IPS-20b (cell line): Measurements from ENCODE around the gene ANTXR2.

Experiments
- H3K27ac ChIP-seq: one replicate; pipeline ENCODE4 v1.5.1; 2013; ENCODE audit warnings: low read length
- H3K27me3 ChIP-seq: 2 replicates; pipeline ENCODE4 v1.6.1; 2013; ENCODE audit warnings: mild to moderate bottlenecking, low read length, inconsistent platforms; ENCODE audit not compliant: insufficient read depth
- H3K36me3 ChIP-seq: 2 replicates; pipeline ENCODE4 v1.6.1; 2013; ENCODE audit warnings: low read depth, mild to moderate bottlenecking, inconsistent platforms, low read length, moderate library complexity; ENCODE audit not compliant: insufficient read depth
- H3K4me1 ChIP-seq: 2 replicates; pipeline ENCODE4 v1.6.1; 2013; ENCODE audit warnings: mild to moderate bottlenecking, control low read depth, inconsistent platforms, low read length, moderate library complexity; ENCODE audit not compliant: insufficient read depth
- H3K4me3 ChIP-seq: 2 replicates; pipeline ENCODE4 v1.5.1; 2013; ENCODE audit warnings: mild to moderate bottlenecking, low read length, inconsistent platforms
- H3K9ac ChIP-seq: 2 replicates; pipeline ENCODE4 v1.6.1; 2013; ENCODE audit warnings: low read depth, mild to moderate bottlenecking, inconsistent platforms, low read length, moderate library complexity
- H3K9me3 ChIP-seq: 2 replicates; pipeline ENCODE4 v1.6.1; 2013; ENCODE audit warnings: mild to moderate bottlenecking, low read depth, low read length, inconsistent platforms; ENCODE audit not compliant: insufficient read depth

The ANTXR2 gene

DNA sequence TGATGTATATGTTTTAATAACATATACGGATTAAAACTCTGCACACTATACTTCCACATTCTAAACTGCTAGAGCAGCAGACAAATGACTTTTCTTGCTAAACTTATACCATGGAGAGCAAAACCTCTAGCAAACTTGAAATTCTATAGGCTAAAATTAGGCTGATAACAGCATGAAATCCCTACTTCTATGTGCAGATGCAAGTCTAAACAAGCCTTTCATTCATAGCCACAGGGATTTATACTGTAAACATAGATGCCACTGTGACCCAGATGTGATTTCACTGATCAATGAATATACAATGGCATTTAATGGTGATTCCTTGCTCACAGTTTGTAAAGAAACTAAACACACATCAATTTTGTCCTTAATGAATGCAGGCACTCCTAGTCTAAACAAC, 151.0 kb downstream of the ANTXR2 start:
- H3K4me1 ChIP-seq: no peaks in the 10 kb centered on the region; the same call in 1 of the 2 replicates
- no peaks in the 10 kb centered on the region for H3K36me3 ChIP-seq
- H3K27ac ChIP-seq: no peak overlapping the region
- no peak overlapping the region for H3K9ac ChIP-seq
- H3K9me3 ChIP-seq: no peaks in the 10 kb centered on the region
- H3K27me3 ChIP-seq: no peaks in the 10 kb centered on the region
- H3K4me3 ChIP-seq: no peak overlapping the region

- Histone ChIP-seq H3K36me3 (no peaks in the 10 kb centered on the region), H3K4me3 (no peak overlapping the region), H3K9me3 (no peaks in the 10 kb centered on the region), H3K27ac (no peak overlapping the region), H3K4me1 (no peaks in the 10 kb centered on the region; the same call in 1 of the 2 replicates), H3K9ac (no peak overlapping the region), H3K27me3 (no peaks in the 10 kb centered on the region)
Observed at GRCh38 chr4:79920163-79920853, 152.7 kb downstream of the ANTXR2 start.

- no peaks in the 10 kb centered on the region for H3K4me1 ChIP-seq
- no peak overlapping the region for H3K9ac ChIP-seq
- H3K9me3 ChIP-seq: no peaks in the 10 kb centered on the region
- H3K27me3 ChIP-seq: no peaks in the 10 kb centered on the region
- H3K36me3 ChIP-seq: no peaks in the 10 kb centered on the region
- H3K4me3 ChIP-seq: no peak overlapping the region
- H3K27ac ChIP-seq: no peak overlapping the region
Observed at GRCh38 chr4:79918292-79918691, 154.7 kb downstream of the ANTXR2 start.

DNA sequence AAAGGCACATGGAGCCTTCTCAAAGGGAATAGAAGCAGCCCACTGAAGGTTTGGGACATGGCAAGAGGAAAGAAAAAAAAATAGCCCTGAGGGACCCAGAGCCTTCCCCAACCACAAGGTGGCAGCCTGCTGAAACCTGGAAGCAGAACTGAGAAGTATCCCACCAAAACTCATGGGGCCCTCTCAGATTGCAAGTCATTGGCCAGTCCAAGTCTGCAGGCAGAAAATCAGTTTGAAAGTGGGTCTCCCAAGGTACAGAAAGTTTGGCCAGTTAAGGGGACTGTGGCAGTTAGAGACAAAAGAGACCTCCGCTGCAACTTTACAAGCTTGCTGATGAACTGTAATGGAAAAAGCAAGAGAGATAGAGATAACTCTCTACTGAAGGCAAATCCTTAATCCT, 155.8 kb downstream of the ANTXR2 start:
- Histone ChIP-seq H3K9ac (no peak overlapping the region), H3K9me3 (no peaks in the 10 kb centered on the region), H3K4me3 (no peak overlapping the region)

GRCh38 chr4:79915246-79915645, 157.8 kb downstream of the ANTXR2 start:
- H3K4me3 ChIP-seq: no peak overlapping the region
- H3K27ac ChIP-seq: no peak overlapping the region

More for the DNA sequence above, 155.8 kb downstream of the ANTXR2 start:
- Histone ChIP-seq H3K36me3 (no peaks in the 10 kb centered on the region), H3K27ac (no peak overlapping the region), H3K27me3 (no peaks in the 10 kb centered on the region), H3K4me1 (no peaks in the 10 kb centered on the region)

DNA sequence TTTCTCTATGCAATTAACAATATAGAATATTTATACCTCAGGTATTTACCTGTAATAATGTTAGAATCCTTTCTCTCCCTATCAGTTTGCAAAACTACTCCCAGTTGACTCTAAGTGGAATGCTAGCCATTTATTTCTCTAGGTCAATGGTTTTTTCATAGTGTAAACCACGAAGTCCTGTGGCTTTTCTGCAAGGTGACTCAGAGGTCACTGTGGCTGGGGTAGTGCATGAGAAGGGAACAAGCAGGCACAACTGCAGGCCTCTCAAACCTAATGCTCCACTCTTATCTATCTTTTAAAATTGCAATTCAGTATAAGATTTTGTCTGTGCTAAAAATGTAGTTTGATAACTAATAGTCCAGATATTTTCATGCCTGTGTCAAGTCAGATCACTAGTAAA, 159.4 kb downstream of the ANTXR2 start:
- Histone ChIP-seq H3K36me3 (no peaks in the 10 kb centered on the region), H3K4me1 (no peaks in the 10 kb centered on the region), H3K27me3 (no peaks in the 10 kb centered on the region), H3K9me3 (no peaks in the 10 kb centered on the region), H3K9ac (no peak overlapping the region), H3K27ac (no peak overlapping the region), H3K4me3 (no peak overlapping the region)

More at GRCh38 chr4:79915246-79915645, 157.8 kb downstream of the ANTXR2 start:
- Histone ChIP-seq H3K36me3 (no peaks in the 10 kb centered on the region), H3K27me3 (no peaks in the 10 kb centered on the region), H3K4me1 (no peaks in the 10 kb centered on the region), H3K9me3 (no peaks in the 10 kb centered on the region), H3K9ac (no peak overlapping the region)

GRCh38 chr4:79907001-79907400, 166.0 kb downstream of the ANTXR2 start:
- no peaks in the 10 kb centered on the region for H3K27me3 ChIP-seq

DNA sequence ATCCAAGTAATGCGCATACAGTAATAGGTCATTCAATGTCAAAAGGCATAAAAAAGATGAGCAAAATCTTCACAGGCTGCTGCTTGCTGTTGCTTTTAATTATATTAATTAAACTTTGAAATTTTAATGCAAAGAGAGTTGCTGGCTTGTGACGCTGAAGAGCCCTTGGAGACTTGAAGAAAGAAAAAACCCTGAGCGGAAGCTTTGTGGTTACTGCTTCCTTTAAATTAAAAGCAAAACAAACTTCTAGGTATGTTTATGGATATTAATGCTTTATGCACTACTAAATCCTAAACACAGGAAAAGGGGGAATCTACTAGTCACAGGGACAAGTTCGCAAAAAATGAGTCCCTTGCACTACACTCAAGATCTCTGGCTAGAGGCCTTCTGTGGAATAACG, 166.7 kb downstream of the ANTXR2 start:
- Histone ChIP-seq H3K4me1 (no peaks in the 10 kb centered on the region), H3K36me3 (no peaks in the 10 kb centered on the region), H3K27ac (no peak overlapping the region), H3K9me3 (no peaks in the 10 kb centered on the region), H3K9ac (no peak overlapping the region), H3K4me3 (no peak overlapping the region), H3K27me3 (no peaks in the 10 kb centered on the region)

More at GRCh38 chr4:79907001-79907400, 166.0 kb downstream of the ANTXR2 start:
- H3K27ac ChIP-seq: no peak overlapping the region
- H3K4me3 ChIP-seq: no peak overlapping the region
- no peak overlapping the region for H3K9ac ChIP-seq
- no peaks in the 10 kb centered on the region for H3K36me3 ChIP-seq
- no peaks in the 10 kb centered on the region for H3K4me1 ChIP-seq
- no peaks in the 10 kb centered on the region for H3K9me3 ChIP-seq

DNA sequence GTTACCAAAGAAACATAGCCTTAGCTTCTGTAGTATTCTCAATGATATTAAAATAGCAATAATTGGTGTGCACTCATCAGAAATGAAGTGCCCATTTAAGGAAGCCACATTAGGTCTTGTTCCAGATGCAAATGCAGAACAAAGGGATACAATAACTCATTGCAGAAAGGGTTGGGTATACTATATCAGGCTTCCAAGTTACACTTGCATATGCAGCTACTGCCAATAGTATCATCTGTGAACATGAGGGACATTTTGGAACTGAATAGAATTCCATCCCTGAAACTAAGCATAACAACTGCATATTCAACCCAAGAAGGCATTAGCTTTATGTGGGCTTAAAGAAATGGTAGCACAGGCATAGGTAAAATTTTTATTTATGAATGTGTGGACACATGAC, 167.8 kb downstream of the ANTXR2 start:
- no peaks in the 10 kb centered on the region for H3K4me1 ChIP-seq
- H3K4me3 ChIP-seq: no peak overlapping the region
- H3K36me3 ChIP-seq: no peaks in the 10 kb centered on the region
- no peak overlapping the region for H3K27ac ChIP-seq
- H3K9me3 ChIP-seq: no peaks in the 10 kb centered on the region
- H3K9ac ChIP-seq: no peak overlapping the region
- H3K27me3 ChIP-seq: no peaks in the 10 kb centered on the region

DNA sequence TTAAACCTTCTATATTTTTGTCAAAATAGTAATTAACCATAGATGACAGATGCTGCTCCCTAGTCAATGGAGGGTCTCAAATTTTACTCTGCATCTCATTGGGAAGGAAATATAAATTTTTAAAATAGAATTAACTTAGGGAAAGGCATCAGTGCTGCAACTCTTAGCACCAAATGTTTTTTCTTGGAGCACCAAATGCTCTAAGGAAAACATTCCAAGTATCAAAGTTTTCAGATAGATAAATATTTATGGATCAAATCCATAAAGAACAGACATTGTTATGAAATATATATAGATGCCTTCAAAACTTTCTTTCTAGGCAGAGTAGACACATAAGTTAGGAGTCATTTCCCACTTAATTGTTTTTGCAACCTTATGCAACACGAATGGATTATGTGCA, 168.7 kb downstream of the ANTXR2 start:
- Histone ChIP-seq H3K27me3 (no peaks in the 10 kb centered on the region), H3K27ac (no peak overlapping the region), H3K9me3 (no peaks in the 10 kb centered on the region), H3K9ac (no peak overlapping the region), H3K4me3 (no peak overlapping the region), H3K4me1 (no peaks in the 10 kb centered on the region), H3K36me3 (no peaks in the 10 kb centered on the region)

DNA sequence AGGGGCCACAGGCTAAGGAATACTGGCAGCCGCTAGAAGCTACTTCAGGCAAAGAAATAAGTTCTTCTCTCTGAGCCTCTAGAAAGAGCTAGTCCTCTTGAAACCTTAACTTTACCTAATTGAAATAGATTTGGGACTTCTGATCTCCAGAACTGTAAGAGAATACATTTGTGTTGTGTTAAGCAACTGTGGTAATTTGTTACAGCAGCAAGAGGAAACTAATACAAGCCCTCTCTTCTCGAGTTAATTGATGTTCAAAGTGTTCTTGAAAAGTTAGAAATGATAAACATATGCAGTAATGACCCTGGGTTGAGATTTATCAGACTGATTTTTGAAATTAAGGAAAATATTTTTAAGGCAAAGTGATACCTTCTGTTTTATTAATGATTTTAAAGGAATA, 172.8 kb downstream of the ANTXR2 start:
- no peak overlapping the region for H3K9ac ChIP-seq
- H3K4me3 ChIP-seq: no peak overlapping the region
- no peaks in the 10 kb centered on the region for H3K9me3 ChIP-seq
- H3K27ac ChIP-seq: no peak overlapping the region
- H3K36me3 ChIP-seq: no peaks in the 10 kb centered on the region
- H3K4me1 ChIP-seq: no peaks in the 10 kb centered on the region
- no peaks in the 10 kb centered on the region for H3K27me3 ChIP-seq

DNA sequence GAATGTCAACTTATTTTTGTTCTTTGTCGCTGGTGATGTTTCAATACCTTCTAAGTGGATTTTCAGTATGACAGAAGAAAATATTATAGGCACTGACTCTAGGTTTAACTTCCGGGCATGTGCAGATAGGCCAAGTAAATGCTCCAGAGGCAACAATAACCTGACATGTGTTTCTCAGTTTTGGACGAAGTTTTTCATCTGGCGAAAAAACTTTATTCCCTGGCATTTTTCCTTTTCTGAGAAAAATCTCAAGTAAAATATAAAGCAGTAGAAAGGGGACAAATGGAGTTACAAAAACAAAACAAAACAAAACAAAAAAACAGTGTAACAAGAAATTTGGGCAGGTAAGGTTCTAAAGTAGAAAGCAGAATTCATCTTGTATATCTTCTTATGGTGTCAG, 173.5 kb downstream of the ANTXR2 start:
- H3K4me1 ChIP-seq: no peaks in the 10 kb centered on the region
- H3K9ac ChIP-seq: no peak overlapping the region
- H3K4me3 ChIP-seq: no peak overlapping the region
- no peak overlapping the region for H3K27ac ChIP-seq
- no peaks in the 10 kb centered on the region for H3K27me3 ChIP-seq
- no peaks in the 10 kb centered on the region for H3K36me3 ChIP-seq
- H3K9me3 ChIP-seq: no peaks in the 10 kb centered on the region
